Lung (tissue), 12 donors: ENCODE measurements around the gene TBCD. TPM values are rescaled to one million over a fixed set of nuclear protein-coding genes. Genes with fewer than 3 reads are reported as not detected.

Experiments
- ATAC-seq: fragments of 200-7000 bp; cut with Tn5 transposase; one replicate; pipeline ENCODE4 v1.9.1; 2020; ENCODE audit warnings: moderate number of reproducible peaks; ENCODE audit not compliant: insufficient read depth, low FRiP score
- DNase-seq, 3 donors: peaks; one replicate each; pipeline ENCODE4 v3.0.0-alpha.2; 2013 to 2017
- H3K27ac ChIP-seq, 2 donors: one replicate each; pipeline ENCODE4 v1.5.1; 2013; ENCODE audit warnings: mild to moderate bottlenecking in 2 of 2, moderate library complexity in 2 of 2, control low read depth in 1 of 2, inconsistent platforms in 1 of 2, low read depth in 1 of 2, low read length in 1 of 2
- H3K27me3 ChIP-seq, 3 donors: one replicate each; pipeline ENCODE4 v1.5.1; 2013; ENCODE audit warnings: low read length in 2 of 3; ENCODE audit not compliant: control insufficient read depth in 3 of 3, insufficient read depth in 3 of 3
- H3K36me3 ChIP-seq, 4 donors: one replicate each; pipeline ENCODE4 v1.5.1; 2013; ENCODE audit warnings: low read length in 4 of 4, mild to moderate bottlenecking in 1 of 4, moderate library complexity in 1 of 4; ENCODE audit not compliant: control insufficient read depth in 4 of 4, insufficient read depth in 4 of 4
- H3K4me1 ChIP-seq, 5 donors: one replicate each; pipeline ENCODE4 v1.5.1; 2013; ENCODE audit warnings: low read length in 5 of 5, mild to moderate bottlenecking in 2 of 5, moderate library complexity in 1 of 5; ENCODE audit not compliant: control insufficient read depth in 5 of 5, insufficient read depth in 5 of 5
- H3K4me3 ChIP-seq: one replicate; pipeline ENCODE4 v1.5.1; 2013; ENCODE audit warnings: mild to moderate bottlenecking, control low read depth, moderate library complexity
- H3K9ac ChIP-seq, 2 donors: one replicate each; pipeline ENCODE4 v1.5.1; 2013; ENCODE audit warnings: low read length in 2 of 2, control low read depth in 1 of 2; ENCODE audit not compliant: insufficient read depth in 1 of 2
- H3K9me3 ChIP-seq, 4 donors: one replicate each; pipeline ENCODE4 v1.5.1; 2013; ENCODE audit warnings: low read length in 3 of 4, mild to moderate bottlenecking in 1 of 4, moderate library complexity in 1 of 4; ENCODE audit not compliant: control insufficient read depth in 4 of 4, insufficient read depth in 3 of 4
- CTCF ChIP-seq: IDR thresholded peaks from 2 replicates; pipeline ENCODE4 v1.5.1; 2012; ENCODE audit warnings: mild to moderate bottlenecking; ENCODE audit errors: control extremely low read depth, extremely low read depth
- WGBS, 2 donors: extraction: QIAGEN DNeasy Blood & Tissue Kit; methylation state at CpG; one replicate each; pipeline ENCODE4 v1.1.7; 2013; 5-methylcytosine and 5-hydroxymethylcytosine counted together
- polyA plus RNA-seq, 2 donors: library from polyadenylated mRNA; stranded (reverse); fragments of 200-250 nt; gene quantifications; one replicate each; pipeline ENCODE4 v1.2.1, GENCODE V29; 2013
- total RNA-seq, 2 donors: library from RNA; depleted of rRNA in 1 of 2; stranded (reverse); fragments of >200 nt in 1 of 2; gene quantifications; one replicate each; pipeline ENCODE4 v1.2.1, GENCODE V29; 2014 to 2021
- donor health status: control.
- donor health status: control.
- donor health status: Bipolar disorder and iron deficiency.
- donor health status: healthy.
- donor health status: DM: yes; HTN: yes; CAD: no.

TBCD gene
- total and polyA plus RNA-seq, 4 donors, result 57.6 to 119 (median 90.3) TPM

GRCh38 chr17:82896071-82897000 lies 144.5 kb downstream of the TBCD start:
- H3K4me3 ChIP-seq, result no peak overlapping the region
- H3K9me3 ChIP-seq, result no peaks in the 10 kb centered on the region
- no peak overlapping the region for H3K9ac ChIP-seq
- H3K4me1 ChIP-seq, result peaks cover 0 to 36% (median 26%) of the 10 kb centered on the region in 5 donors
- peaks cover 0 to 14% (median 10%) of the 10 kb centered on the region in 4 donors for H3K36me3 ChIP-seq
- no peak for TF ChIP-seq CTCF
- no peak for DNase-seq
- ATAC-seq, result no peak
- no peak overlapping the region for H3K27ac ChIP-seq
- WGBS, 2 donors, result 92 to 97% methylated on average over 29 of the region's 29 CpGs
- no peaks in the 10 kb centered on the region for H3K27me3 ChIP-seq

GRCh38 chr17:82897514-82898249 lies 145.8 kb downstream of the TBCD start:
- Histone ChIP-seq H3K9ac (no peak overlapping the region), H3K27ac (no peak overlapping the region), H3K4me1 (peaks cover 0 to 24% (median 18%) of the 10 kb centered on the region in 5 donors), H3K9me3 (no peaks in the 10 kb centered on the region), H3K27me3 (no peaks in the 10 kb centered on the region), H3K4me3 (no peak overlapping the region), H3K36me3 (peaks cover 0 to 15% (median 10%) of the 10 kb centered on the region in 4 donors)
- ATAC-seq, result no peak
- no peak for DNase-seq
- TF ChIP-seq CTCF, result no peak
- 95 to 96% methylated on average over 20 to 23 of the region's 24 CpGs for WGBS, 2 donors

GRCh38 chr17:82898976-82899514 lies 147.2 kb downstream of the TBCD start:
- Histone ChIP-seq H3K27me3 (no peaks in the 10 kb centered on the region), H3K4me1 (peaks cover 0 to 11% (median 5%) of the 10 kb centered on the region in 5 donors), H3K27ac (no peak overlapping the region), H3K9me3 (no peaks in the 10 kb centered on the region), H3K9ac (no peak overlapping the region), H3K4me3 (no peak overlapping the region), H3K36me3 (peaks cover 0 to 22% (median 11%) of the 10 kb centered on the region in 4 donors)
- no peak for ATAC-seq
- no peak for DNase-seq
- TF ChIP-seq CTCF, result no peak
- 95 to 96% methylated on average over 53 of the region's 53 CpGs for WGBS, 2 donors
